DMS153 (cell line): ENCODE data around the gene HOXA2.

Experiments
- DNase-seq: peaks from one replicate; lab custom pipeline; 2025; lab: John Stamatoyannopoulos, UW

The HOXA2 gene

DNA sequence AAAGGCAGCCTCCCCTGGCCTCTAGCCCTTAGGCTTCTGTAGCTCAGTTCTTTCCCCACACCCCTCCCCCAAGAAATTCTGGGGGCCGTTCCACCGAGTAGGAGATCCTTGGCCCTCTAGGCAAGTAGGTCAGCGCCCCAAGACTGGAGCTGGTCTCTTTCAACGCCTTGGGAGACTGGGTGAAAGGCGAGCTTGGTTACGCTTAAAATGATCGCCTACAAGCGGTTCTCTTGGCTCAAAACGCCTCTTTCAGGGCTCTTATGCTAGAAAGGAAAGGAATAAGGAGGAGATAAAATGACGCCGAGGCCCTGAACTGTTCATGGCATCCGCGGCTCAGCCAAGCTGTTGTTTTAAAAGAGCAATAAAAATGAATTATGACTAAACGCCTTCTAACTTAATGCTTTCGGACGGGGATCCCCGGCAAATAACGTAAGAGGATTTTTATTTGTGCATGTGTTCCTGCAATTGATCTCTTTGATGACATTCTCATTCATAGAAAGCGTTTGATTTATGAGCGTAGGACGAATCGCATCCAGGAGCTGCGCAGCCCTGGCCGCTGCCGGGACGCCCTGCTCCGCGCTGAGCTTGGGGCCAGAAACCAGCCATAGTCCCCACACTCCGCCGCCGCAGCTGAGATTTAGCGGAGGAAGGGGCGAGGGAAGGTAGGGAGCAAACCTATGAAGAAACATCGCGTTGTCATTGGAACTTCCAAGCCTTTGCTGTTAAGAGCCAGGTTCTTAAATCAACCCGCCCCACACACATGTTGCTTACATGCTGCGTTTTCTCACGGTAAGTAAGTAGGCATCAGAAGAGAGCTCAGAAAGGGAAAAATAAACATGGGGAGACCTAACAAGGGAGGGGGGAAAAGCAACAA is 3.7 kb downstream of the HOXA2 start:
- DNase-seq: peak; percentile 37

DNA sequence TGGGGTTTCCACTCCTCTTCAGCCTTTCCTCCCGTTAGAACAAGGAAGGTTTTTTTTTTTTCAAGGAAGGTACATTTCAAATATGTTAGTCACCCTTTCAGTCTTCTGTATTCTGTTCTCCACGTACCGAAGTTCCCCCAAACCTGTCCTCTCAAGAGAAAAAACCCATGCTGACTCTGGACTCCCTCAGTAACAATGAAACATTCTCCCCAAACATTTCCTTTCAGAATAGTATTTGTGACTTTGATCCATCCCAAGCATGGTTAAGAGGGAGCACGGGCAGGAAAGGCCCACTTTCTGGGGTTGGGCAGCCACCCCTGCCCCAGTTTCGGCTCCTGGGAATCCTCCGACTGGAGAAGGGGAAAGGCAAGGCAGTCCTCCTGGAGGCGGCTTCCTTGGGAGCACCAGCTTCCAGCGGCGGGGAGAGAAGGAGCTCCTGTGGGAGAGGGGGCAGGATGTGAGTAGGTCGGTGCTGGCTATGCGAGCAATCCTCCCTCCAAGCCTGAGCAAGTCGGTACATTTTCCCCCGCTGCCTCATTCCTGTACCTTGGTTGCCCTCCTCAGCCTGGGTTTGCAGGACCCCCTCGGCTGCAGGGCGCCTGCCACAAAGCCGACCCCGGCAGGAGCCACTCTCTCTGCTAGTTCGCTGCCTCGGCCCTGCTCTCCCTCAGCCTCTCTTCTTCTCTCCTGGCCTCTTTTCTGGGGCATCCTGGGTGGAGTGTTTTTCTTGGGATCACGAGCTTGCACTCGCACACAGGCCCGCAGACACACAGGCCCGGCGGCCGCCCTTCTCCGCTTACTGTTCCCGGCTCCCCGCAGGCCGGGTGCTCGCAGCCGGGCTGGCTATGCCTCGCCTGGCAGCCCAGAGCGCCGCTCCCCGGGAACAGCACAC is 4.6 kb downstream of the HOXA2 start:
- DNase-seq: no peak

DNA sequence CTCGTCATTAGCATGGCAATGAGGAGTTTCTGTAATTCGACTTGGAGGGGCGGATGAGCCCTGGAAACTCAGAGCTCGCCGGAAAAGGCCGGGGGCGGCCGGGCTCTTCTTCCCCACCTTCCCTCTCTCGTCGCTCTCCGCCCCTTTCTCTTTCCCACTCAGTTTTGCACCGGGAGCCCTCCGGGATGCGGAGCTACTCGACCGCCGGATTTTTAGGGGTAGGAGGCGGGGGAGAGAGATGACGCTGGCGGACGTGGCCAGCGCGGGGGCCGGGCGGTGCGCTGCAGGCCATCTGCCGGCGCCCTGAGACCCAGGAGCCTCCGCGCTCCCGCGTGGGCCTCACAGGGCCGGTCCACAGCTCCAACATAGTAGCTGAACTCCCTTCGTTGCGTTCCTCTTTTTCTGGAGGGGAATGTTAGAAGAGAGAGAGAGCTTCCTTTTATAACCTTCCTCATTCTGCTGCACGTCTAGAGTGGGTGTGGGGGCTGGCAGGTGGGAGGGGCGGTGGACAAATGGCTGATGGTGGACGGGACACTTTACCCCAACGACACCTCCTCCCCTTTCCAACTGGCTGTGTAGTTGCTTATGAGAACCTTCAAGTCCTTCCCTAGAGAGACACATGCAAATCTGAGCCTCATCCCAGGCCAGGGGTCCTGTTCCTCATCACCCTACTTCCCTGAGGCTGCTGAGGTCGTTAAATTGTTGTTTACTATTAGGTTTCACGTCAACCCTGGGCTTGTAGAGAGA is 5.5 kb downstream of the HOXA2 start:
- DNase-seq: no peak

DNA sequence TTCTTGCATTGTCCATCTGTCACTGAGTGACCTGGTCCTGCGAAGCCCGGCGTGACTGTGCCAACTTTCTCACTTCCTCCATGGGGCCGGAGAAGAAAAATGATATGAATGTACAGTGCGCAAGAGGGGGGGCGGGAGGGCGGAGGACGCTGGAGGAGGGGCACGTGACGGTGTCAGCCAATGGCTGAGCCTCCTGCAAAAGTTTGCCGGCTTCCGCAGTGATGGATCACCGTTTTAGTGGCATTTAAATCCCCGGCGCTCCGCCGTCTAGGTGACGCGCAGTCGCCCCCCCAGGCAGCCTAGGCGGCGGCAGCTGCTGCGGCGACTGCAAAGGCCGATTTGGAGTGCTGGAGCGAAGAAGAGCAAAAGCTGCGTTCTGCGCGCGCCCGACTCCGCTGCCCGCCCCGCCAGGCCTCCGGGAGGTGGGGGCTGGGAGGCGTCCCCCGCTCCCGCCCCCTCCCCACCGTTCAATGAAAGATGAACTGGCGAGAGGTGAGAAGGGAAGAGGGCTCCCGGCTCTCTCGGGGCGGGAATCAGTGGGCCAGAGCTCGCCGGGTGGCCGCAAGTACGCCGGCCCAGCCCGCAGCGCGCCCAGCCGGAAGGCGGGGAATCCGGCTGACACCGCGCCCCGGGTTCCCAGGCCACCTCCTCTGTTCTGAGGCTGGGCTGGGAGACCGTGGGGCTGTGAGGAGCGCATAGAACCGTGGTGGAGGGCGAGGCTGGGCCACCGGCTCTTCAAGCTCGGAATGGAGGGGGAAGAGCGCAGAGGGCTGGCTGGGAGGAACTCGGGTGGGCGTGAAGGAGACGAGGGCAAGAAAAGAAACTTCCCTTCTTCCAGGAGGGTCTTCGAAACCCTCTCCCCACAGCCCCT is 6.4 kb downstream of the HOXA2 start, which contains the start of gene HOXA1:
Gene HOXA1, minus strand, starts transcription at position 104 of the 871 bp plus-strand sequence. Its CDS starts 88 bp downstream, at position 16.
- DNase-seq: peak; percentile 85

DNA sequence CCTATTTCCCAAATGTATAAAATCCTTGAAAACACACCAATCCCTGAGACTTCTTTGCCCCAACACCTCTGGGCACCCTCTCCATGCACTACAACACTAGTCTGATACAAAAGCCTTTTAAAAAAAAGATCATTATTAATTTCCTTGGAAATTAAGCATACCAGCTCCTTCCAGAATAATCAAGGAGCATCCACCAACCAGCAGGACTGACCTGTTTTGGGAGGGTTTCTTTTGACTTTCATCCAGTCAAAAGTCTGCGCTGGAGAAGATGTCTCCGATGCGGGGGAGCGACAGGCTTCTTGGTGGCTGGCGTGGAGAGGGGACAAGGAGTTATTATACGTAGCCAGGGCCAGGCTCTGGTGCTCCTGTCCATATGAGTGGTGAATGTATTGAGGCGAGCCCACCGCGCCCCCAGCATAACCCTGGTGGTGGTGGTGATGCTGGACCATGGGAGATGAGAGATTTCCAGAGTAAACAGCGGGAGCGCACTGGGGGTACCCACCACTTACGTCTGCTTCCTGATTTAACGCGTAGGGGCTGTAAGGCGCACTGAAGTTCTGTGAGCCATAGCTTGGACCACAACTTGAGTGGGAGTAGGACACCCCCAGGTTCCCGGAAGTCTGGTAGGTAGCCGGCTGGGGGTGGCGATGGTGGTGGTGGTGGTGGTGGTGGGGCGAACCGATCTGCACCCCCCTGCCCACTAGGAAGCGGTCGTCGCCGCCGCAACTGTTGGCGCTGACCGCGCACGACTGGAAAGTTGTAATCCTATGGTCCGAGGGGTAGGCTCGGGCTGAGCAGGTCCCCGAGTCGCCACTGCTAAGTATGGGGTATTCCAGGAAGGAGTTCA is 7.2 kb downstream of the HOXA2 start:
- DNase-seq: no peak

DNA sequence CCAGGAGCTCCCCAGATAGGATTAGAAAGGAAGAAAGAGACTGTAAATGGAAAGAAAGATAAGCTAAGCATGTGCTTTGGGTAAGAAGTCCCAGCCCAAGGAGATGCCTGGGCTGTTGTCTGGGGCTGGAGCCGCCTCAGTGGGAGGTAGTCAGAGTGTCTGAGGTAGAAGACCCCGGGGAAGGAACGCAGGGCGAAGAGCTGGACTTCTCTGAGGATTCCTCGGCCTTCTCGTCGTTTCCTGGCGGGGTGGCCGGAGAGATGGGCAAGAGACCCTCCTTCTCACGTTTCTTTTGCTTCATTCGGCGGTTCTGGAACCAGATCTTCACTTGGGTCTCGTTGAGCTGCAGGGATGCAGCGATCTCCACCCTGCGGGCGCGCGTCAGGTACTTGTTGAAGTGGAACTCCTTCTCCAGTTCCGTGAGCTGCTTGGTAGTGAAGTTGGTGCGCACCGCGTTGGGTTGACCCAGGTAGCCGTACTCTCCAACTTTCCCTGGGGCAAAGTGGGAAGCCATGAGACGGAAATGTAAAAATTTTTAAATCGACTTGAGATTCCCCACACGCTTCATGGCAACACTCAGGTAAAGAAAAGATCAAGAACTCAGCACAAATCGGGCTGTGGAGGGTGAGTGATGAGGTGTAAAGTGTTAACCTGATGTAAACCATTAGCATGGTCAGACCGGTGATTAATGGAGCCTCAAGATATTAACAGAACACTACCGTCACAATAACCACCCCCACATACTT is 8.0 kb downstream of the HOXA2 start:
- no peak for DNase-seq

DNA sequence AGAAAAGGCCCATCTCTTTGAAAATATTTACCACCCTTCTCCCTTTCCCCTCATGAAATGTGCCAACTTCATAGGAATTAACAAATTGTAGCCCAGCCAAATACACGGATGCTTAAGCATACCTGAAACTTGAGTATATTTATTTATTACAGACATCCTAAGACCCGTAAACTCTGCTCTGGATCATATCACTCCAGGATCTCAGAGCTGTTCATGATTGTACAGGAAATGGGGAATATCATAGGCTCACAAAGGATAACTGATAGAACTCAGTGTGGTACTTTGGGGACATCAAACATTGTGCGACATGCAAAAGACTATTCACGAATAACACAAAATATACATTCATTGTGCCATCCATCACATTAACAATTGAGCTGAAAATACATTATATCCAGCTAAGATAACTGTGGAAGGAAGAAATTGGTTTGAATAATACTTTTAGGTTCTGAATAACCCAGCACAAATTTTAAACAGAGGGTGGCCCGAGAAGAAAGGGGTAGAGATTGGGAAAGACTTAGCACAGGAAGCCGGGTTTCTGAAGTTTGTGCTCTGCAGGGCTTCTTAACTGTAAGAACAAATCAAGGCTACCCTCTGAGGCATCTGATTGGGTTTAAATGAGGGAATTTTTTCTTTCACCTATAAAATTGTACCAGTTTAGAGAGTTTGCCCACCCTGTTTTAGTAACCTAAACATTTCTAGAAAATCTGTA is 9.1 kb downstream of the HOXA2 start:
- no peak for DNase-seq

DNA sequence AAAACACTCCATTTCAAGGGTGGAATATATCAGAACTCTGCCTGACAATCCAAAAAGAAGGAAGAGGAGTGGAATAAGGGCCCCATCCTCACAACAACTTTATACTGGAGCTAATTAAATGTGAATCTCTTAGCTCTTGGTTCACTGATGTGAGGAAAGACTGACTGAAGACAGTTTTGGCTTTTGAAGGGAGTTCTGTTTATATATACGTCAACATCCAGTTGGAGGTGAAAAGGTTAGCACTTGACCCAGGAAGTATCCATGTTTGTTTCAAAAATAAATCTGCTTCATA is 9.7 kb downstream of the HOXA2 start:
- no peak for DNase-seq

DNA sequence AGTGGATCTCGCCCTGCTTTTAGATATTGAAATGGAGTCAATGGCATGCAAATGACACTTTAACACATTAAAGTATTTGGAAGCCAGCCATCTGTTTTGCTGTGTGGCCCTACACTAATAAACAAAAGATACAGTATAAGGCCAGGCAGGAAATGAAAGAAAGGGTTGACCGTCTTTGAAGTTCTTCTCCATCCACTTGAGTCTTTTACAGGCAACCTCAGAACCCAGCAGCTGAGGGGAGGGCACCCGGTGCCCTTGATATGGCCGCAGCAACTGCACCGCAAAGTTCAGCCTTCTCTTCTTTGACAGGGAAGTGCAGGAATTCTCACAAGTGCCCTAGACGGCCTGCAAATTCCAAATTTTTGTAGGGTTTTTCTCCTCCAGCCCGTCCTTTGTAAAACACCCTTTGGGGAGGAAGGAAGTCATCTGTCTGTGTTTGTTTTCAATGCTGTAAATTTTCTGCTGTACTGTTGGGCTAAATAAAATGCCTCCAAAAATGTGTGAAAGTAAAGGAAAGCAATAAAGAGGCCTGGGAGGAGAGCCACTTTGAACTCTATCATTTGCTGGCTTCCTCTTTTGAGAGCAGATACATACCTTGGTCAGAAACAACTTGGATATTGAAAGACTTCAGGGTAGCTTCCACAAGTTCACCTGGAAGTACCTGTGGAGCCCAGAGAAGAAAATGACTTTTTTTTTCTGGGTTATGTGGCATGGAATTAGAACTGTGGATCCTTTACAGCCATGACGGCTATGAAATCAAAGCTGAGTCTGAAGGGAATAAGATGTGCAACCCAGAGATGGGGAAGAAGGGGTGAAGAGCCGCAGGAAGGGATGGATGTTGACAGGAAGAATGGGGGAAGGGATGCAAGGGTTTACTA is 10.3 kb downstream of the HOXA2 start:
- DNase-seq: no peak

DNA sequence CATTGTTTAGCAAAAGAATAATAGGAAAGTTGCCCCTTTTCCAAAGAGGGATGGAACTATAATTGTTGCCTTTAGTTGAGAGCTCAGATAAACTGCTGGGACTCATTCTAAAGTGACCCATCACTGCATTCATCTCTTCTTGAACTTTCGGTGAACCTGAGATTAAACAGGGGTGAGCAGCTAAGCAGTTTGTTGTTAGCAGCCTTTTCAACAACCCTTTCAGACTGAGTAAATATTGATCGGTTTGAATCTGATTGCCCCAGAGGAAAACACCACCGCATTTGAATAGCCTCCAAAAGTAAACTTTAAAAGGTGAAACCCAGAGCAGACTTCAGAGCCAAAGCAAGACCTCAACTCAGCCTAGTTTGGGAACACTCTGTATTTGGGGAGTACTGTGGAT is 11.4 kb downstream of the HOXA2 start:
- peak; percentile 33 for DNase-seq

DNA sequence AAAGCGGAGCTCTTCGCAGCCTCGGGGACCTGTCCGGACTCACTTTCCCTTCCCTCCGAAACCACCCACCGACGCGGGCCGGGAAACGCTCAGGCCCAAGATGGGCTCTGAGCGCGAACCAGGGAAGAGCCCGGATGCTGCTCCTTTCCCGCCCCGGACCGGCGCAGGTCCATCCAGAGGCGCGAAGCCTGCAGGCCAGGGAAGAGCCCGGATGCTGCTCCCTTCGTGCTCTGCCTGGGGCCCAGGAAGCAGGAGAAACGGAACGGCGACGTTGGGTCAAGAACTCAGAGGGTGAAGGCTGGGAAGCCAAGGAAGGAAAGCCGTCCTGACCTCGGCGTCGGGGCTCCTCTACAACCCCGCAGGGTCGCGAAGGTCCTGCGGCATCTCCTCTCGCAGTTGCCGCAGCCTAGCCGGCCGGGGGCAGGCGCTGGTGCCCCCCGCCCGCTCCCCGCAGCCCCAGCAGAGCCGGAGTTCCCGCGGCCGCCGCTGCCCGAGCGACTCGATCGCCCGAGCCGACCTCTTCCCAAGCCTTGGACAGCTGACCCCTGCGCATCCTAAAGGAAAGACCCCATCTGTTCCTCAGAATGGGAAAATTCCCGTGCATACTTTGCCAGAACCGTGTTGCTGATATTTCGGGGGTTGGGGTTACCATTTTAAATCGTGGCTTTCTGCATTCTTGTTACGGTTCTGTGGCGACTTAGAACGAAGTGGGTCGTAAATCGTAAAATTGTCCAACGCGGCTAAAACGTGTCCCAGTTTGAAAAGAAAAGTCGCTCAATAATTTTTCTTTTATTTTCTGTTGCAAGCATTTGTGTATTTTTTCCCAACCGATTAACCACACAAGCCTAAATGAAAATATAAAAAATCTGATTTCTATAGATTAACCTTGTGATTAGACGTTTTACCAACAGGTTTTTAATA is 14.2 kb downstream of the HOXA2 start:
- no peak for DNase-seq

DNA sequence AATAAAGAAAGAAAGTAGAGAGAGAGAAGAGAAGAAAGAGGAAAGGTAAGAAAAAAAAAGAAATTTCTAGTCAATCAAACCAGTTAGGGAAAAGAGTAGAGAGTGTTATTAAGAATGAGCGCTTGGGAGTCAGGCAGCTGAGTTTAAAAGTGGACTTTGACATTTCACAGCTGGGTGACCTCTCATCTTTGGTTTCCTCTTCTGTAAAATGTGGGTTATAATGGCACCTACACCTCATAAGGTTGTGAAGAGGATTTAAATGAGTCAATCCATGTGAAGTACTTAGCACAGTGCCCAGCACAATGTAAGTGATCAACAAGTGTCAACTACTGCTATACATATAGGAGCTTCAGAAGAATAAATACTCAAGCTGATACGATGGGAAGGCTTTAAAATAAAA is 18.8 kb downstream of the HOXA2 start:
- no peak for DNase-seq

DNA sequence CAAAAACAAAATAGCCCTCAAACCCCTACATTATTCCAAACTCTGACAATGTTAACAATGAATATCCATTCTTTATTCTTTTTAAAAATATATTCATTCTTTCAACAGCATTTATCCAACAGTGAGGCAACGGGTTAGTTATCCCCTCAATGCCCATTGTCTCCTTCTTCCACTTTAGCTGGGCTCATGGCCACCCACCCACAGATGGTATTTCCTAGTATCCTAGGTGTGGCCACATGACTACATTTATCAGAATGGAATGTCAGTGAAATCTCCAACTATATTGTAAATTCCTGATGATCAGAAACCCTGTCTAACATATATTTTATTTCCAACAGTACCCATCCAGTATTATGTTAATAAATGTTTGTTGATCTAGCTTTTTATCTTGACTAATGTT is 20.3 kb downstream of the HOXA2 start:
- no peak for DNase-seq

DNA sequence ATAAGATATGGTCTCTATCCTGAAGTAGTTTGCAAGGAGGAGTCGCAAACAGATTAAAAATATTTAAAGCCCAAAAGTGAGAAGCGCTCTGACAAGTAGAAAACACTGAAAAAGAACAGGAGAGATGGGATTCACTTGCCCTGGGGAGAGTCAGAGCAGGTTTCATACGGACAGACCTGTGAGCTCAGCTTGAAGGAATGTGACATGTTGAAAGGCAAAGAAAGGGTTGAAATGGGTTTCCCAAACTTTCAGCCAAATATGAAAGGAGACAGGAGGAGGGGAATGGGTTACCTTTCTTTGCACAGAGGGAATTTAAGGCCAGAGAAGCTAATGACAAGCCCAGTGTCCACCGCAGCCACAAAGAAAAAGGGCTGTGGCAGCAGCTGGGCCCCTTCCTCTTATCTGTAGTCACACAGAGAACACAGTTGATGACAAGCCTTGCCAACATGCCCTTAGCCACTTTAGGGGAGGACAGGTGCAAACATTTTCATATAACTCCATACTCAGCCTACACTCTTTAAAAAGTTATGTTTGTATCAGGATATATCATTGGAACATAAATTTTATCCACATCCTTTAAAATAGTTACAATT is 21.5 kb downstream of the HOXA2 start:
- DNase-seq: no peak

DNA sequence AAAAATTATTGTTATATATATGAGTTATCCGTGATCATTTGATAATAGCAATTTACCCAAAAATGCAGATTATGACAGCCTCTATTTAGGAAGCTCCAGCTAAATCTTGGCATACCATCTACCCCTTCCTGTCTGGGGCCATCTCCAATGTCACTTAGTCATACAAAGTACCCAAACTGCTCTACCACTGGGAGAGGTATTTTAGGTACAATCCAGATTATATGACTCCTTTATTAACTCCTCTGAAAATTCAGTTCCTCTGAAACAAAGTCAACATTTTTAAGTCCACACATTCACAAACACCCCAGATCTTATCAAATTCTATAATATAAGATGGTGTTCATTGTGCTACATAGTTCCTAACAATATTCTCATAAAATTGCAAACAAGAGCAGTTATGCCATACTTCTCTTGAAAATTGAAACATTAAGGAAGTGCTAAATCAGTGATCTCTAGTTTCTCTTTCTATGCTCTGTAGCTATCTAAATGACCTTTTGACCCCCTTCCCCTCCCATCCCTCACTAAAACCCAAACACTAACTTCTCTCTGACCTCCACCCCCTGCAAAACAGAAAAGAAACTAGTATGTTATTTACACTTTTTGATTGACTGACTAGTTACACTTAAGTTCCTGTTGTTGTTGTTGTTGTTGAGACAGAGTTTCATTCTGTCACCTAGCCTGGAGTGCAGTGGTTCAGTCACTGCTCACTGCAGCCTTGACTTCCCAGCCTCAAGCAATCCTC is 23.1 kb downstream of the HOXA2 start:
- DNase-seq: no peak
